K562 (cell line): Measurements from ENCODE around the gene PTPRM. TPM values are rescaled to one million over a fixed set of nuclear protein-coding genes. Genes with fewer than 3 reads are reported as not detected.

Experiments used
- ATAC-seq: fragments of 200-7000 bp; cut with Tn5 transposase; 3 replicates; pipeline ENCODE4 v1.9.1; 2020; ENCODE audit warnings: moderate library complexity
- BruUV-seq: library from RNA; stranded (reverse); fragments of 400-500 nt; replicated peaks from 2 replicates; lab custom pipeline; 2021; lab: Mats Ljungman, UMichigan
- CTCF ChIA-PET: fragments of 300-600 bp; formaldehyde crosslinking; extraction: SDS; loops from one replicate; lab custom pipeline; 2021; ENCODE audit warnings: low intra/inter-chr PET ratio; lab: Yijun Ruan, JAX
- POLR2A ChIA-PET: fragments of 300-600, 350-650 bp; sonication (Branson Sonifier 250); formaldehyde crosslinking; extraction: SDS; loops from one replicate; lab custom pipeline; 2021; ENCODE audit warnings: antibody characterized with exemption, inconsistent platforms; lab: Yijun Ruan, JAX
- DNase-seq, 4 experiments: peaks; one replicate each; pipeline versions ENCODE4 v3.0.0 to v3.0.0-alpha.2; 2011 to 2018; ENCODE audit warnings: low spot score in 3 of 4, mixed read lengths in 3 of 4; ENCODE audit errors: extremely low read depth in 1 of 4
- FAIRE-seq: peaks from 2 replicates; lab custom pipeline; 2011; peaks lifted over from hg19 to GRCh38; lab: Jason Lieb, UNC
- H2AFZ ChIP-seq: 2 replicates; pipeline ENCODE4 v1.6.0; 2011; ENCODE audit warnings: low read depth, low read length, control low read depth, inconsistent platforms
- H3K27ac ChIP-seq: fragments of 200-600 bp; 3 replicates; pipeline ENCODE4 v1.8.0; 2011; ENCODE audit warnings: low read depth, mild to moderate bottlenecking, control low read depth, inconsistent platforms, low read length, moderate library complexity, mixed read lengths; ENCODE audit errors: extremely low read depth
- H3K27me3 ChIP-seq, 2 experiments: fragments of 300-600 bp in 1 of 2; 2 replicates in 1 of 2; 3 replicates in 1 of 2; pipeline versions ENCODE4 v1.6.0 to v1.8.0; 2011; ENCODE audit warnings: inconsistent platforms in 2 of 2, low read length in 2 of 2, mild to moderate bottlenecking in 1 of 2, mixed read lengths in 1 of 2, moderate library complexity in 1 of 2; ENCODE audit not compliant: control insufficient read depth in 2 of 2, insufficient read depth in 2 of 2
- H3K36me3 ChIP-seq: fragments of 300-600 bp; 3 replicates; pipeline ENCODE4 v1.8.0; 2011; ENCODE audit warnings: mild to moderate bottlenecking, low read length, inconsistent platforms; ENCODE audit not compliant: control insufficient read depth, insufficient read depth
- H3K4me1 ChIP-seq, 2 experiments: fragments of 200-600 bp in 1 of 2; replicated peaks in 1 of 2; 2 replicates in 1 of 2; 3 replicates in 1 of 2; pipeline versions ENCODE4 v1.5.1 to v1.8.0; 2011; ENCODE audit warnings: inconsistent platforms in 2 of 2, low read length in 2 of 2, mild to moderate bottlenecking in 1 of 2, mixed read lengths in 1 of 2, moderate library complexity in 1 of 2; ENCODE audit not compliant: control insufficient read depth in 2 of 2, insufficient read depth in 2 of 2
- H3K4me2 ChIP-seq: 2 replicates; pipeline ENCODE4 v1.6.1; 2011; ENCODE audit warnings: low read length, control low read depth, inconsistent platforms, mixed read lengths; ENCODE audit not compliant: insufficient read depth
- H3K4me3 ChIP-seq: fragments of 200-600 bp; sonication (generic), shearing (Covaris generic); 2 replicates; pipeline ENCODE4 v1.5.1; 2016; ENCODE audit warnings: control low read depth, inconsistent platforms
- H3K79me2 ChIP-seq: fragments of 200-600 bp; 3 replicates; pipeline ENCODE4 v1.8.0; 2011; ENCODE audit warnings: low read length, inconsistent platforms; ENCODE audit not compliant: control insufficient read depth, insufficient read depth
- H3K9ac ChIP-seq, 2 experiments: 2 replicates each; pipeline versions ENCODE4 v1.6.0 to v1.6.1; 2011; ENCODE audit warnings: low read depth in 2 of 2, low read length in 2 of 2, control low read depth in 1 of 2, inconsistent platforms in 1 of 2, mild to moderate bottlenecking in 1 of 2, mixed read lengths in 1 of 2; ENCODE audit not compliant: insufficient read depth in 1 of 2
- H3K9me1 ChIP-seq: one replicate; pipeline ENCODE4 v1.6.0; 2011; ENCODE audit warnings: inconsistent platforms, mild to moderate bottlenecking, low read length, moderate library complexity; ENCODE audit not compliant: control insufficient read depth, insufficient read depth
- H3K9me3 ChIP-seq: replicated peaks from 2 replicates; pipeline ENCODE4 v1.5.1; 2011; ENCODE audit warnings: low read depth, low read length, inconsistent platforms; ENCODE audit not compliant: control insufficient read depth, insufficient read depth
- H4K20me1 ChIP-seq: replicated peaks from 2 replicates; pipeline ENCODE4 v1.6.1; 2011; ENCODE audit warnings: low read length, inconsistent platforms, mixed read lengths; ENCODE audit not compliant: control insufficient read depth, insufficient read depth
- FOSL1 ChIP-seq: fragments of 200-800 bp; sonication (Bioruptor generic); conservative IDR thresholded peaks from 2 replicates; pipeline ENCODE4 v1.6.1; 2016; ENCODE audit warnings: missing genetic modification characterization, missing compliant biosample characterization
- GABPA ChIP-seq: fragments of 200-800 bp; sonication (Bioruptor generic); conservative IDR thresholded peaks from 2 replicates; pipeline ENCODE4 v1.6.1; 2016; ENCODE audit warnings: low read depth, missing genetic modification characterization, missing compliant biosample characterization
- IRF1 ChIP-seq: sonication (generic); formaldehyde crosslinking; IDR thresholded peaks from 2 replicates; pipeline ENCODE4 v1.8.0; 2022; ENCODE audit warnings: missing genetic modification reagents, mild to moderate bottlenecking, borderline replicate concordance
- KAT8 ChIP-seq: fragments of 450-650 bp; IDR thresholded peaks from 2 replicates; pipeline ENCODE4 v1.6.1; 2016; ENCODE audit warnings: low read depth, mild to moderate bottlenecking
- NCOA2 ChIP-seq, 2 experiments: fragments of 450-650 bp; IDR thresholded peaks; 2 replicates each; pipeline ENCODE4 v1.6.1; 2018; ENCODE audit warnings: mild to moderate bottlenecking in 2 of 2, moderate library complexity in 1 of 2; ENCODE audit not compliant: partially characterized antibody in 2 of 2
- NFIX ChIP-seq: fragments of 250-450 bp; sonication (Bioruptor Pico); IDR thresholded peaks from 2 replicates; pipeline ENCODE4 v1.4.0; 2020; ENCODE audit warnings: low read depth, mild to moderate bottlenecking, moderate library complexity
- RREB1 ChIP-seq: fragments of 250-450 bp; sonication (Bioruptor Pico); IDR thresholded peaks from 2 replicates; pipeline ENCODE4 v1.4.0; 2020
- SMARCE1 ChIP-seq: fragments of 450-650 bp; IDR thresholded peaks from 2 replicates; pipeline ENCODE4 v1.7.1; 2016; ENCODE audit warnings: mild to moderate bottlenecking
- STAT5A ChIP-seq: IDR thresholded peaks from 2 replicates; pipeline ENCODE4 v1.6.1; 2012; ENCODE audit warnings: low read length, inconsistent platforms, borderline replicate concordance
- TCFL5 ChIP-seq: fragments of 250-450 bp; sonication (Bioruptor Pico); conservative IDR thresholded peaks from 2 replicates; pipeline ENCODE4 v1.6.1; 2021; ENCODE audit warnings: mild to moderate bottlenecking, moderate library complexity, matching md5 sums
- TEAD4 ChIP-seq, 2 experiments: sonication (generic) in 1 of 2; formaldehyde crosslinking in 1 of 2; IDR thresholded peaks; 2 replicates each; pipeline versions ENCODE4 v1.6.1 to v1.8.0; 2012 to 2022; ENCODE audit warnings: borderline replicate concordance in 1 of 2, inconsistent platforms in 1 of 2, low read length in 1 of 2, mild to moderate bottlenecking in 1 of 2, missing genetic modification reagents in 1 of 2
- ZNF121 ChIP-seq: sonication (generic); formaldehyde crosslinking; conservative IDR thresholded peaks from 2 replicates; pipeline ENCODE4 v1.8.0; 2022; ENCODE audit warnings: missing genetic modification reagents
- WGBS: fragments of 100-300 bp; shearing (Covaris generic); methylation state at CpG from one replicate; pipeline ENCODE4 v1.1.6; 2016; ENCODE audit warnings: low coverage, mixed read lengths; ENCODE audit not compliant: insufficient coverage; ENCODE audit errors: missing lambda C conversion rate; 5-methylcytosine and 5-hydroxymethylcytosine counted together
- in situ Hi-C: fragments of 300-500 bp; cut with MboI; formaldehyde crosslinking; loops from 4 replicates; pipeline ENCODE4 v1.15.0; 2018; ENCODE audit warnings: inconsistent platforms, mixed read lengths
- intact Hi-C: fragments of 100-400 bp; cut with micrococcal nuclease; formaldehyde crosslinking; loops from 2 replicates; pipeline ENCODE4 v1.14.2; 2022
- polyA plus RNA-seq, 8 experiments: library from polyadenylated mRNA; depleted of rRNA in 4 of 8; stranded (reverse) in 5 of 8; unstranded in 3 of 8; fragments of >200 nt; fragmentation: Nextera tagmentation in 2 of 8; fragmentation: Illumina TruSeq in 1 of 8; extraction: Ambion mirVana in 2 of 8; extraction: Trizol in 1 of 8; gene quantifications; 2 replicates each; pipeline versions ENCODE4 v1.2.1 to v1.2.3, GENCODE V29; 2011 to 2014; ENCODE audit warnings: inconsistent platforms in 1 of 8, missing spikeins in 1 of 8
- total RNA-seq, 7 experiments: library from RNA; depleted of rRNA in 6 of 7; stranded (reverse); fragments of >200 nt in 6 of 7; fragmentation: Illumina TruSeq in 2 of 7; extraction: Trizol in 2 of 7; gene quantifications; 2 replicates each; pipeline versions ENCODE4 v1.2.1 to v1.2.3, GENCODE V29; 2011 to 2021; ENCODE audit warnings: low replicate concordance in 1 of 7

PTPRM gene
- total and polyA plus RNA-seq, 9 of the 15 experiments (the other 6 are each of a cell fraction or from before 2014, with no cell fraction given), result 0.03 to 0.16 (median 0.08) TPM; not detected in 3

GRCh38 chr18:8361941-8362471, 794.9 kb downstream of the PTPRM start (continued):
- TF ChIP-seq TEAD4 (IDR thresholded peaks at IDR 0.05; ENCODE audit: low read length) (no peak), TEAD4 (CRISPR knock-in tag; IDR thresholded peaks at IDR 0.05; ENCODE audit: borderline replicate concordance) (no peak), NCOA2 (IDR thresholded peaks at IDR 0.05; ENCODE audit: partially characterized antibody in 2 of 2) (no peak), GABPA (tag) (no peak), IRF1 (CRISPR knock-in tag) (no peak), STAT5A (no peak)

- in situ Hi-C loops, result no loop called here
- ChIA-PET POLR2A (interaction anchor here (0.5 to 1.5 kb wide), 2 partner anchors 14 to 147 kb away, joined by 3 read pairs; no protein-coding TSS in a partner anchor), CTCF (no interaction called here)
- H3K27ac ChIP-seq, result no peak overlapping the region
- no peaks in the 10 kb centered on the region for H3K9me3 ChIP-seq
- H3K4me3 ChIP-seq, result no peak overlapping the region
- no peaks in the 10 kb centered on the region for H3K79me2 ChIP-seq
- H4K20me1 ChIP-seq, result no peaks in the 10 kb centered on the region
- intact Hi-C loops, result no loop called here
- no peaks in the 10 kb centered on the region for H3K36me3 ChIP-seq
- H3K4me1 ChIP-seq, result peaks cover 0 to 10% of the 10 kb centered on the region in 2 experiments; a peak in 2 of 5 replicates
- FAIRE-seq (no peak), DNase-seq (no peak), ATAC-seq (no peak)
- no TSS peak for BruUV-seq
- H3K27me3 ChIP-seq, result peaks cover 14 to 62% of the 10 kb centered on the region in 2 experiments
- 0% methylated on average over 5 of the region's 5 CpGs for WGBS
- H3K4me2 ChIP-seq, result no peak overlapping the region
- H2AFZ ChIP-seq, result no peak overlapping the region
- no peaks in the 10 kb centered on the region for H3K9me1 ChIP-seq
- no peak overlapping the region for H3K9ac ChIP-seq
- TF ChIP-seq KAT8 (no peak), NFIX (CRISPR knock-in tag) (no peak), FOSL1 (no peak), ZNF121 (no peak), SMARCE1 (no peak), TCFL5 (CRISPR knock-in tag) (no peak), RREB1 (CRISPR knock-in tag) (no peak)
These were observed 795.7 kb downstream of the PTPRM start for GRCh38 chr18:8362863-8363262.
